NCI-H510A treated with DMSO at 0.1 percent for 48 hours (cell line): ENCODE measurements around the gene GTF3C1.

Experiments
- DNase-seq: peaks from one replicate; lab custom pipeline; 2025; lab: John Stamatoyannopoulos, UW

Gene GTF3C1

DNA sequence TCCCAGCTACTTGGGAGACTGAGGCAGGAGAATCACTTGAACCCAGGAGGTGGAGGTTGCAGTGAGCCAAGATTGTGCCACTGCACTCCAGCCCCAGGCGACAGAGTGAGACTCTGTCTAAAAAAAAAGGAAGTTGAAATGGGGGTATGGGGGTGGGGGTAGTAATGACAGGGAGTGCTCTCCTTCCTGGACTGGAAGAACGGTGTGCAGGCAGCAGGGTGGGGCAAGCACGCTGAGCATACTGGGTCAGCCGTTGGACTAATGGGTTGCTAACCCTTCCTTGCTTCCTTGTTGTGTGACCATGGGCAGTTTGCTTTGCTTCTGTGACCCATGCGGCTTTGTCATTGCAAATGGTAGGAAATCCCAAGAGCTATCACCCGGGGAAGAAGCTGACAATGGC, 16.7 kb upstream of the GTF3C1 start:
- DNase-seq, result no peak

DNA sequence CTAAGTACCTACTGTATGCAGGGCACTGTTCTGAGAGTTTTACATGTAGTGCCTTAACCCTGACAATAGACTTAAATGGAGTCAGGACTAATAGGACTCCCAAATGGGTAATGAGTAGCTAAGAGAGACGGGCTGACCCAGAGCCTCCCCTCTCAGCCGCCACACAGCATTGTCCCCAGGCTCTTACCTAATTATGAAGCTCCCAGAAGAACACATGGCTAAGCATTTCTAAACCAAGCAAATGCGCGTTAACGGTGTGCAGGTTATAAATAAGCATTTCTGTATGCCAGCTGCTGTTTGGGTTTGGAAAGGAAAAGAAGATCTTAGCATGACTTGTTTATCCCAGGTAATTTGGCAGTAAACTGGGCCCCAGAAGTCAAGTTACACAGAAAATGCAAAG, 14.5 kb upstream of the GTF3C1 start:
- no peak for DNase-seq

DNA sequence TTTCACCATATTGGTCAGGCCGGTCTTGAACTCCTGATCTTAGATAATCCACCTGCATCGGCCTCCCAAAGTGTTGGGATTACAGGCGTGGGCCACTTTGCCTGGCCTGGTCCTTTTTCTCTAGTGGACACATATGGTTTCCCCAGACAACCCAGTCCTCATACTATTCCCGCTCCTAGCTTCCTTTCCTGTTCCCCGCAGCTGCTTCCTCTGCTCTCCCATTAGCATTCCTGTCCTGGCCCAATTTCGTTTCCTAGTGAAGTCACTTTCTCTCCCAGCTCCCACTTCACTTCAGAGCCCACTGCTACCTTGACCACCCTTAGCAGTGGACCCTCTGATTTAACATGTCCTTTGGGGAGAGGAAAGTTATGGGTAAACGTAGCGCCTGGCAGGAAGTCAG, 11.5 kb upstream of the GTF3C1 start:
- no peak for DNase-seq

- DNase-seq, result no peak
These were observed 9.2 kb upstream of the GTF3C1 start for GRCh38 chr16:27558932-27559331.

DNA sequence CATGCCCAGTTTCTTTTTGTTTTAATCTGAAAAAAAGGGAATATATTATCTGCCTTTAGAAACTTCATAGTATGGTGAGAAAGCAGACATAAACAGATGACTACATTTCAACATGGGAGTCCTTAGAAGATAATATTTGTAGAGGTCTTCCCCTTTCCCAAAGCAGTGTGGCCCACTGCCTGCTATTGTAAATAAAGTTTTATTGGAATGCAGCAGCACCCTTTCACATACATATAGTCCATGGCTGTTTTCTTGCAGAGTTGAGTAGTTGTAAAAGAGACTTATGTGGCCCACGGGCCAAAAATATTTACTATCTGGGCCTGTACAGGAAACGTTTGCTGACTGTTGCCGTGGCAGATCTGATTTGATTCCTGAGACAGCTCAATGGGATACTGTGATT, 8.7 kb upstream of the GTF3C1 start:
- no peak for DNase-seq

DNA sequence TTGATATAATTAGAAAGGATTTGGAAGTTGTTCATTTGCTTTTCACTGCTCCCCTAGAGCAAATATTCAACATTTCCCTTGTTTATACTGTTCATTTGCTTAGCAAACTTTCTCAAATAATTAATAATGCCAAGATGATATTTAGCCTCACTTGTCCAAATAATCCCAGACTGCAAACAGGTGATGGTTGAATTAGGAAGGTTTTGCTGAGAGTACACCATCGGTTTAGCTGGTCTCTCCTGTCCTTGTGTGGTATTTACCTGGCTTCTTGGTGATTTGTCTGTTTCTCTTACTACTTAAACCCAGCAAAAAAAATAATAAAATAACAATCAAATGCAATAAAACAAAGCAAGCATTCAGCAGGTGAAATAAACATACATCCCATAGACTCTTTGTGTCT, 6.8 kb upstream of the GTF3C1 start:
- DNase-seq, result no peak

GRCh38 chr16:27551036-27551435, 1.3 kb upstream of the GTF3C1 start:
- DNase-seq, result no peak

DNA sequence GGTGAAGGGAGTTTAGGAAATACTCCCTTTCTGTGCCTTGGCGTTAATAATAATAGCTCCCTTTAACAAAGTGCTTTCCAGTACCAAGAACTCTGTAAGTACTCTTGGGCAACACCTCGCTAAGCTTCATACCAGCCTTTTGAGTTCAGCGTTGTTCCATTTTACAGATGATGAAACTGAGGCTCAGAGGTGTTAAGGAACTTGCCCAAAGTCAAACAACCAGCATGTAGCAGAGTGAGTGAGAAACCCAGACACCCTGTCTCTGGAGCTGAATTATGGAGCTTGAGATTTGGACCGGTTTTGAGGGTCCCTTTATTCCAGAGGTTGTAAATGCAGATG, 838 bp upstream of the GTF3C1 start:
- no peak for DNase-seq

GRCh38 chr16:27549464-27549745, 308 bp downstream of the GTF3C1 start:
- no peak for DNase-seq

DNA sequence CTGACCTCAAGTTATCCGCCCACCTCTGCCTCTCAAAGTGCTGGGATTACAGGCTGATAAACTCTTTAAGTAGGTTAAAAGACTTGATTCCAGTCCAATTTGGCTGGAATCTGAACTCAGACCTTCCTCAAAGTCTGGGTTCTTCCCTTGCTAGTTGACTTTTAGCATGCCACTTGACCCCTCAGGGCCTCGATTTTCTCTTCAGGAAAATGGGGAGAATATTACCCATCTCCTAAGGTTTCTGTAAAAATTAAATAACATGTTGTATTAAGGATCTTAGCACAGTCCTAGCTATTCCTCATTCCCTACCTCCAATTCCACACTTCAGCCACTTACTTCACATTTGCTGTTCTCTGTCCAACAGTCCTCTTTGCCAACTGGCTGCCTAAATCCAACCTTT, 1.9 kb downstream of the GTF3C1 start:
- DNase-seq, result no peak

DNA sequence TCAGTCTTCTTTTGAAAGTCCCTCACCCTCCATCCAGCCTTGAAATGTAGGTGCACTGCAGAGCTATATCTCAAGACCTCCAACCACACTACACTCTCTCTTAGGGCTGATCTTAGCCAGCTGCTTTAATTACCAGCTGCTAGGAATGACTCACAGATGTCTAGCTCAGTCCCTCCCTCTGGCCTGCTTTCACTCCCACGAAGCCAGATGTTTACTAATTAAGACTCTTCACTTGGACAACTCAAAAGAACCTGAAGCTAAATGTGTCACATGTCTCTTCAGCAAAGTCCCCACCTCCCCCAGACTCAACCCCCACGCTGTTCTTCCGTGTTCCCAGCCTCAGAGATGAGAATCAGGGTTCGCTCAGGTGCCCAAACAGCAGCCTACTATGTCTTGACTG, 2.6 kb downstream of the GTF3C1 start:
- DNase-seq, result no peak

- DNase-seq, result no peak
These were observed 5.0 kb downstream of the GTF3C1 start for GRCh38 chr16:27544671-27545070.

- no peak for DNase-seq
These were observed 5.9 kb downstream of the GTF3C1 start for GRCh38 chr16:27543801-27544200.

GRCh38 chr16:27539636-27540035, 10.1 kb downstream of the GTF3C1 start:
- DNase-seq, result no peak

- no peak for DNase-seq
These were observed 10.6 kb downstream of the GTF3C1 start for GRCh38 chr16:27539120-27539519.

DNA sequence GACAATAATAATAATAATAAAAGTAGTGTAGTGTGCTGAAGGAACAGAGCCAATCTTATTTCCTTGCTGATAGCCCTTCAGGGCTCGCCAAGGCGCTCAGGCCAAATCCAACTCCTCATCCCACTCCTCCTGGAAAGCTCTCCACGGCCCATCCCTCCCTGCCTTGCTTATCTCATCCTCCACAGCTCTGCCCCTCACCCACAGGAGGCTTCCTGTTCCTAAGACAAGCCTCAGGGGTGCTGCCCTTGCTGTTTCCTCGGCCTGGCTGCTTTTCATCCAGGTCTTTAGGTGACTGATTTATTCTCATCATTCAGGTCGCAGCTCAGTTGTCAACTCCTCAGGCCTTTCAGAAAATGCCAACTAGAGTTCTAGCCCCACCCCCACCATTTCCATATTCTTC, 11.2 kb downstream of the GTF3C1 start:
- DNase-seq, result no peak

GRCh38 chr16:27534256-27534655, 15.5 kb downstream of the GTF3C1 start:
- DNase-seq, result no peak

GRCh38 chr16:27531826-27532800, 17.6 kb downstream of the GTF3C1 start:
- DNase-seq, result no peak

- no peak for DNase-seq
These were observed 18.5 kb downstream of the GTF3C1 start for GRCh38 chr16:27531186-27531585.

DNA sequence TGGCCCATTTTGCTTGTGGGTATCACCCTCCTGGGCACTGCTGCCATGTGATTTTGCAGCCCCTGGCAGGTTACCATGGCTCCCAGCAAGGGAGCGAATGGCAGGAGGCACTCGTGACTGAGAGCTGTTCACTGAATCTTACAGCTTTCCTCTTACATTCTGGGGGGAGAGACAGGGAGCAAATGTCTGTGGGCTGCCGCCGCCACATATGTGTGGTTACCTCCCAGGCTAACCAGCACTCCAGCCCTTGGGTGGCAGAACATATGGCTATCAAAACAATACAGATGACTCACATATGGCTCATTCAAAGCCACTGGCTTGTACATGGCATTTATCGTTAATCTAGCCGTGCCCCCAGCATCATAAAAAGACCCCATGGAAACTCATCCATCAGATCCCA, 19.8 kb downstream of the GTF3C1 start:
- no peak for DNase-seq

DNA sequence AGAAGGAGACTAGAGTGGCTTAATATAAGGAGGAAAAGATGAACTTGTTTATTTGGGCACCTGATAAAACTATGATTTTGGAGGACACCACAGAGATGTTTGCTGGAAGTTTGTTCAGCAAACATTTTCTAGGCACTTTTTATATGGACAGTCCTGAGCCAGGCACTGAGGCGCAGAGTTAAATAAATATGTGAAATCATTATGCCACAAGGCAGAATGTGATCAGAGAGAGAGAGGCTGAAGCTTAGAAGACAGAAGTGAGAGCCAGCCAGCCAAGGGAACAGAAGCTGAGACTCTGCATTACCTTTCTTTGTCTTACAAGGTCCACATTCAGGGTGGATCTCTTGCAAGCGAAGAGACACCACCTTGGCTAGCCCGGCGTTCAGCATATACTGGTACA, 21.4 kb downstream of the GTF3C1 start:
- no peak for DNase-seq

- DNase-seq, result peak; percentile 27
These were observed 23.5 kb downstream of the GTF3C1 start for GRCh38 chr16:27526180-27526579.

DNA sequence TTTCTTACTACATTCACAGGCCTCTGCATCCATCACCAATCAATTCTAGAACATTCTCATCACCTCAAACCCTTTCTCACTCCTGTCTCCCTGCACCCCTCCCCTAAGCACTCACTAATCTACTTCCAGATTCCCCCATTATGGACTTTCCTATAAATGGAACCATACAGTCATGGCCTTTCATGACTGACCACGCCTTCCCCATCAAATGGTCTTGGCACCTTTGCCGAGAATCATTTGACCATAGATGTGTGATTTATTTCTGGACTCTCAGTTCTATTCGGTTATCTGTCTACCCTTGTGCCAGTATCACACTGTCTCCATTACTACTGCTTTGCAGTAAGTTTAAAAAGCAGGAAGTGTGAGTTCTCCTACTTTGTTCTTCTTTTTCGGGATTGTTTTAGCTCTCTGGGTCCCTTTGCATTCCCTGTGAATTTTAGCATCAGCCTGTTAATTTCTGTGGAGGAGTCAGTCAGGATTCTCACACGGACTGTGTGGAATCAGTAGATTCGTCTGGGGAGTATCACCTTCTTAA, 27.5 kb downstream of the GTF3C1 start:
- no peak for DNase-seq
